SH-SY5Y (cell line): ENCODE data around the gene NOX5.

Experiments used
- GATA2 ChIP-seq: IDR thresholded peaks from 2 replicates; pipeline ENCODE4 v1.6.1; 2011; ENCODE audit warnings: mild to moderate bottlenecking, low read depth, low read length
- GATA3 ChIP-seq: IDR thresholded peaks from 2 replicates; pipeline ENCODE4 v1.6.1; 2011; ENCODE audit warnings: low read depth, mild to moderate bottlenecking, low read length, moderate library complexity

- no peak for TF ChIP-seq GATA2
- TF ChIP-seq GATA3: no peak
Observed at GRCh38 chr15:69088300-69088965, 73.9 kb downstream of the NOX5 start.
